Endodermal cell (in vitro differentiated cells): Measurements from ENCODE around the gene KCTD18. TPM values are rescaled to one million over a fixed set of nuclear protein-coding genes. Genes with fewer than 3 reads are reported as not detected.

Experiments used
- DNase-seq: peaks from one replicate; pipeline ENCODE4 v3.0.0-alpha.2; 2017
- H3K27ac ChIP-seq: 2 replicates; pipeline ENCODE4 v1.5.1; 2013; ENCODE audit warnings: mild to moderate bottlenecking, low read depth, low read length, moderate library complexity
- H3K27me3 ChIP-seq: 2 replicates; pipeline ENCODE4 v1.6.1; 2013; ENCODE audit warnings: mild to moderate bottlenecking, low read length, moderate library complexity; ENCODE audit not compliant: insufficient read depth, control insufficient read depth, poor library complexity, severe bottlenecking
- H3K36me3 ChIP-seq: 2 replicates; pipeline ENCODE4 v1.7.0; 2013; ENCODE audit warnings: mild to moderate bottlenecking, low read length, moderate library complexity; ENCODE audit not compliant: control insufficient read depth, insufficient read depth
- H3K4me1 ChIP-seq: one replicate; pipeline ENCODE4 v1.7.0; 2013; ENCODE audit warnings: low read length; ENCODE audit not compliant: control insufficient read depth, insufficient read depth
- H3K4me3 ChIP-seq: 2 replicates; pipeline ENCODE4 v1.5.1; 2013; ENCODE audit warnings: mild to moderate bottlenecking, low read length, moderate library complexity
- H3K9ac ChIP-seq: 2 replicates; pipeline ENCODE4 v1.6.1; 2013; ENCODE audit warnings: mild to moderate bottlenecking, low read length, moderate library complexity; ENCODE audit not compliant: poor library complexity, severe bottlenecking; ENCODE audit errors: extremely low read depth
- H3K9me3 ChIP-seq: 2 replicates; pipeline ENCODE4 v1.6.1; 2013; ENCODE audit warnings: mild to moderate bottlenecking, low read length, moderate library complexity; ENCODE audit not compliant: control insufficient read depth
- H3K27ac Mint-ChIP-seq: 2 replicates; pipeline ENCODE4 v1.8.0; 2020; ENCODE audit warnings: mixed read lengths
- H3K27me3 Mint-ChIP-seq: 2 replicates; pipeline ENCODE4 v1.8.0; 2021; ENCODE audit warnings: mild to moderate bottlenecking, mixed read lengths; ENCODE audit not compliant: insufficient read depth
- H3K36me3 Mint-ChIP-seq: 2 replicates; pipeline ENCODE4 v1.8.0; 2020; ENCODE audit warnings: low read depth, mixed read lengths
- H3K4me1 Mint-ChIP-seq: 2 replicates; pipeline ENCODE4 v1.8.0; 2020; ENCODE audit warnings: mixed read lengths
- H3K4me3 Mint-ChIP-seq: 2 replicates; pipeline ENCODE4 v1.8.0; 2020; ENCODE audit warnings: mild to moderate bottlenecking, moderate library complexity, mixed read lengths
- H3K9me3 Mint-ChIP-seq: 2 replicates; pipeline ENCODE4 v1.8.0; 2020; ENCODE audit warnings: mild to moderate bottlenecking, mixed read lengths
- CTCF ChIP-seq: fragments of 200-600 bp; sonication (generic); conservative IDR thresholded peaks from 2 replicates; pipeline ENCODE4 v1.5.0; 2021; ENCODE audit warnings: antibody characterized with exemption, mild to moderate bottlenecking
- WGBS, 2 experiments: methylation state at CpG; one replicate each; pipeline versions ENCODE4 v1.1.5 to v1.1.7; 2013; ENCODE audit warnings: missing lambda C conversion rate in 2 of 2, mixed read lengths in 1 of 2; ENCODE audit not compliant: insufficient coverage in 1 of 2, insufficient read length in 1 of 2; 5-methylcytosine and 5-hydroxymethylcytosine counted together
- total RNA-seq, 2 donors: library from RNA; stranded (reverse); fragmentation: NEBNext Ultra II Directional in 1 of 2; extraction: Animal tissue kit (Norgen Biotek cat#: 25700) in 1 of 2; gene quantifications; 2 replicates in 1 of 2; 3 replicates in 1 of 2; pipeline ENCODE4 v1.2.1, GENCODE V29; 2021

KCTD18 gene
- total RNA-seq, 2 donors from 2014 or later: 6.8 to 12.2 TPM

GRCh38 chr2:200494048-200494447 lies 15.8 kb downstream of the KCTD18 start:
- Histone ChIP-seq H3K4me1 (no peaks in the 10 kb centered on the region), H3K9ac (no peak overlapping the region), H3K36me3 (peaks cover 22% of the 10 kb centered on the region), H3K4me3 (no peak overlapping the region), H3K27ac (no peak overlapping the region), H3K27me3 (no peaks in the 10 kb centered on the region), H3K9me3 (peaks cover 8% of the 10 kb centered on the region)
- no peak overlapping the region for H3K4me3 Mint-ChIP-seq
- peaks cover 8% of the 10 kb centered on the region for H3K9me3 Mint-ChIP-seq
- no peak for TF ChIP-seq CTCF
- peaks cover 55% of the 10 kb centered on the region for H3K36me3 Mint-ChIP-seq
- H3K4me1 Mint-ChIP-seq: no peaks in the 10 kb centered on the region
- no peak for DNase-seq
- H3K27ac Mint-ChIP-seq: no peak overlapping the region
- 89% methylated on average over 2 of the region's 2 CpGs; no CpG with 5 or more reads in 1 of the 2 experiments for WGBS, 2 experiments
- H3K27me3 Mint-ChIP-seq: no peaks in the 10 kb centered on the region

DNA sequence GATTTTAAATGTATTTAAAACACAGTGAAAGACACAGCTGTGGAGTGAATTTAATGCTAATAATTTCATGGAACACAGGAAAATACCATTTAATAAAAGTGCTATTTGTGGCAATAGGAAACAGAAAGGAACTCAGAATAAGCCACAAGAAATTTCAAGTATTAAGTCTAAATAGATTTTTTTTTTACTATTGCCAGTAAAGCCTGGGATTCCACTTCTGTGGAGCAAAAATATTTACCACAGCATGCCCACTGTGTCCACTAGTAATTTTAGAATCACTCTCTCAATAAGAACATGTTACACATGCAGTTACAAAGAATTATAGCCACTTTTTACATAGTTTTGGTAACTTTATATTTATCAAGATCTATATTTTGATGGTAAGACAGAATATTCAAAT lies 17.2 kb downstream of the KCTD18 start:
- Histone ChIP-seq H3K27ac (no peak overlapping the region), H3K27me3 (no peaks in the 10 kb centered on the region), H3K36me3 (peaks cover 22% of the 10 kb centered on the region), H3K4me1 (no peaks in the 10 kb centered on the region), H3K9ac (no peak overlapping the region), H3K4me3 (no peak overlapping the region), H3K9me3 (peaks cover 8% of the 10 kb centered on the region)
- DNase-seq: no peak
- Mint-ChIP-seq H3K27me3 (no peaks in the 10 kb centered on the region), H3K9me3 (peaks cover 8% of the 10 kb centered on the region), H3K4me3 (no peak overlapping the region), H3K4me1 (no peaks in the 10 kb centered on the region), H3K27ac (no peak overlapping the region), H3K36me3 (peaks cover 53% of the 10 kb centered on the region)
- no peak for TF ChIP-seq CTCF

DNA sequence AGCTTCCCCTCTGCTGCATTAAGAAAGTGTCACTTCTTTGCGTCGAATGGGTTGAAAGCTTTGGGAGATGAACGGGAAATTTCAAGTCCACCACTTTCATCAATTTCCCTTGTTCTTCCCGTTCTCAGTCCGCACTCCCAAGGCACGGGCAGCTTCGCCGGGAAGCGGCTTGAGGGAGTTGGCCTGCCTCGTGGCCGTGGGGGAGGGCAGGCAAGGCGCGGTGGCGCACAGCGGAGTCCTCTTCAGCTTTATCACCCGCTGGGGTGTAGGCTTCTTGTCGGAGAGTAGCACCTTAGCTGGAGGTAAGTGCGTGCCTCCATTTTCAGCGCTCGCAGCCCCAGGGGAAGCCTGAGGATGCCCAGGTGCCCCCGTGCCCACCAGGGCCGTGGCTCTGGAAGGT lies 19.9 kb downstream of the KCTD18 start:
- Histone ChIP-seq H3K4me1 (no peaks in the 10 kb centered on the region), H3K9ac (no peak overlapping the region), H3K4me3 (no peak overlapping the region), H3K9me3 (peaks cover 8% of the 10 kb centered on the region), H3K27me3 (no peaks in the 10 kb centered on the region), H3K27ac (no peak overlapping the region), H3K36me3 (peaks cover 15% of the 10 kb centered on the region)
- H3K27me3 Mint-ChIP-seq: no peaks in the 10 kb centered on the region
- DNase-seq: no peak
- H3K4me3 Mint-ChIP-seq: no peak overlapping the region
- 86 to 95% methylated on average over 11 to 22 of the region's 22 CpGs for WGBS, 2 experiments
- H3K36me3 Mint-ChIP-seq: peaks cover 43% of the 10 kb centered on the region
- no peak for TF ChIP-seq CTCF
- H3K4me1 Mint-ChIP-seq: no peaks in the 10 kb centered on the region
- peaks cover 8% of the 10 kb centered on the region for H3K9me3 Mint-ChIP-seq
- H3K27ac Mint-ChIP-seq: no peak overlapping the region
